ENCODE measurements around the gene SIRPA.

SIRPA gene

GRCh38 chr20:1973601-1974440 is 78.6 kb downstream of the SIRPA start:
- H3K4me3 ChIP-seq (ENCODE audit: low read depth, low read length): no peak overlapping the region
- TF ChIP-seq, protein P1, sequence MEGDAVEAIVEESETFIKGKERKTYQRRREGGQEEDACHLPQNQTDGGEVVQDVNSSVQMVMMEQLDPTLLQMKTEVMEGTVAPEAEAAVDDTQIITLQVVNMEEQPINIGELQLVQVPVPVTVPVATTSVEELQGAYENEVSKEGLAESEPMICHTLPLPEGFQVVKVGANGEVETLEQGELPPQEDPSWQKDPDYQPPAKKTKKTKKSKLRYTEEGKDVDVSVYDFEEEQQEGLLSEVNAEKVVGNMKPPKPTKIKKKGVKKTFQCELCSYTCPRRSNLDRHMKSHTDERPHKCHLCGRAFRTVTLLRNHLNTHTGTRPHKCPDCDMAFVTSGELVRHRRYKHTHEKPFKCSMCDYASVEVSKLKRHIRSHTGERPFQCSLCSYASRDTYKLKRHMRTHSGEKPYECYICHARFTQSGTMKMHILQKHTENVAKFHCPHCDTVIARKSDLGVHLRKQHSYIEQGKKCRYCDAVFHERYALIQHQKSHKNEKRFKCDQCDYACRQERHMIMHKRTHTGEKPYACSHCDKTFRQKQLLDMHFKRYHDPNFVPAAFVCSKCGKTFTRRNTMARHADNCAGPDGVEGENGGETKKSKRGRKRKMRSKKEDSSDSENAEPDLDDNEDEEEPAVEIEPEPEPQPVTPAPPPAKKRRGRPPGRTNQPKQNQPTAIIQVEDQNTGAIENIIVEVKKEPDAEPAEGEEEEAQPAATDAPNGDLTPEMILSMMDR (IDR thresholded peaks at IDR 0.05; ENCODE audit: low read depth, low read length, missing control alignments): no peak
- in situ Hi-C loops (cut with HindIII; ENCODE audit: low sequenced_read_pairs): loop anchor here (10.0 kb wide), 1 partner anchor 71 kb away; no protein-coding TSS in a partner anchor
- no peak for DNase-seq (ENCODE audit: low read depth)

DNA sequence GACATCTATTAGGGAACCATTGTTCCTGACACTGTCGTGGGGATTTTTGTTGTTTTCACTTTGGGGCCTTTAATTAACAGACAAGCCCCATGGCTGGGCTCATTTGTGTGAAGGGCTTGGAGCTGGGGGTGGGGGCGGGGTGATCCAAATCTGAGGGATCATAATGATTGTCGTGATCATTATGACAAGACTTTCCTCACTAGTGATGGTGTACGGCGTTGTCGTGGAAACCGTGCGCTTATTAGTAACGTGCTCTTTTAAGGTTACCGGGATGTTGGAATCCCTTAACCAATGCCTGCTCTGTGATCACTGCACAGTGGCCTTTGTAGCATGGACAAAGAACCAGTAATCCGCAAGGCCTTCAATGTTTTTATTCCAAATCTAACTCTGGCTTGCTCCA is 80.1 kb downstream of the SIRPA start:
- no peak for DNase-seq (ENCODE audit: low read depth)
- in situ Hi-C loops (cut with HindIII; ENCODE audit: low sequenced_read_pairs): loop anchor here (10.0 kb wide), 1 partner anchor 70 kb away; no protein-coding TSS in a partner anchor
- TF ChIP-seq, protein P1 (IDR thresholded peaks at IDR 0.05; ENCODE audit: low read depth, low read length, missing control alignments): no peak
- H3K4me3 ChIP-seq (ENCODE audit: low read depth, low read length): no peak overlapping the region

DNA sequence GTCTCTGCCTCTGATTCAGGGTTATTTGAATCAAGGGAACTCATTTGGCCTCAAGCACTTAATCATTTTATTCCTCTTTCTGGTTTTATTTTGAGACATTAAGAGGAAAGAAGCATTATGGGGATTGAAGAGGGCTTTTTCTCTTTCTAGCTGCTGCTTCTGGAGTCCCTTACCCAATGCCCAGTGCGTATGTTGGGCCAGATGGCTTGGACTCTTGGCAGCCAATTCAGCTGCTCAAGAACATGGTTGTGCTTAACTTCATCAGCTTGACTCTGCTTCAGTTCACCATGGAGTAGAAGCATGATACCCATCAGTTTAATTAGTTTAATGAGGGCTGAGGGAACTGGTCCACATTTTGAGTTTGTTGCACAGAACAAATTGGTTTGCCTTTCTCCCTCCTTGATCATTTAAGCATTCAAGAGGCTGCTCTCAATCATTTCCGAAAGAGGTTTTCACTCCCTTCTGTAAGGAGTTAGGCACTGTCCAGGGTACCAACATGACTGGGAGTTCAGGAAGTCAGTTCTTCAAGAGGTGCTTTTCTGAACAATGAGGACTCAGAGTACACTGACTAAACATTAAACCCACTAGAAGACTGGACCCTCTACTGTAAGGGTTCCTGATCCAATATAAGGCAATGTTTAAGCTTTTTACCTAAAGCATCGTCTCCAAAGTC is 84.0 kb downstream of the SIRPA start:
- TF ChIP-seq, protein P1 (IDR thresholded peaks at IDR 0.05; ENCODE audit: low read depth, low read length, missing control alignments): no peak
- DNase-seq (ENCODE audit: low read depth): no peak
- no peak overlapping the region for H3K4me3 ChIP-seq (ENCODE audit: low read depth, low read length)
- in situ Hi-C loops (cut with HindIII; ENCODE audit: low sequenced_read_pairs): loop anchor here (10.0 kb wide), 1 partner anchor 66 kb away; no protein-coding TSS in a partner anchor

DNA sequence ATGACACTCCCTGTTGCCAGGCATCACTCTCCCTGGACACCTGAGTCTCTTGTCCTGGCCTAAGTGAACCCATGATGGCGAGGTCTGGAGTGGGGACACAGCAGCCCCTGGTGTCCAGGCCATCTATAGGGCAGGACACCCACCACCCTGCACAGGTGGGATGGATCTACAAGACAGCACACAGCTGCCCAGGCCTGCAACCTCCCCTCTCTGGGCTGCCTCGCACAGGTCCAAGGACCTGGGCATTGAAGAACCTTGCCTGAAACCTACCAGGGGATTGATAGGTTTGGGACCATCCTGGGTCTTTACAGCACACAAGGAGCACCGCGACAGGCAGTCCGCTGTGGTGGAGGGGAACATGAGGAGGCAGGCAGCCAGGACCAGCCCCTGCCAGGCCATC is 87.5 kb downstream of the SIRPA start:
- H3K4me3 ChIP-seq (ENCODE audit: low read depth, low read length): no peak overlapping the region
- in situ Hi-C loops (cut with HindIII; ENCODE audit: low sequenced_read_pairs): no loop called here
- DNase-seq (ENCODE audit: low read depth): no peak
- TF ChIP-seq, protein P1 (IDR thresholded peaks at IDR 0.05; ENCODE audit: low read depth, low read length, missing control alignments): no peak

DNA sequence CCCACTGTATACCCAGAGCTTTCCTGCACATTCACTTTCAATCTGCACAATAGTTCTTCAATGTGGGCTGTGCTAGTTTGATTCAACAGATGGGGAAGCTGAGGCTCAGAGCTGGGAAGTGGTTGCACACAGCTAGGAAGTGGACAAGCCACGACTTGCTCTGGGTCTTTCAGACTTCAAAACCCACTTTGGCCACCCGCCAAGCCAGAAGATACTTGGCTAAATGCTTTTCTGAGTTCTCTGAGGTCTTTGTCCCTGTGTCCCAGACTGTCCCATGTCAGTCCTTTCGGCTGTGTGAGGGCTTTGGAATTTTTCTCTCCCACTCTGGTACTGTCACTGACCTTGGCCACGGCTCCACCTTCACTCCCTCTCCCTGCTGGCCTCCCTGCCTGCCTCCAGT is 88.1 kb downstream of the SIRPA start:
- DNase-seq (ENCODE audit: low read depth): no peak
- in situ Hi-C loops (cut with HindIII; ENCODE audit: low sequenced_read_pairs): no loop called here

DNA sequence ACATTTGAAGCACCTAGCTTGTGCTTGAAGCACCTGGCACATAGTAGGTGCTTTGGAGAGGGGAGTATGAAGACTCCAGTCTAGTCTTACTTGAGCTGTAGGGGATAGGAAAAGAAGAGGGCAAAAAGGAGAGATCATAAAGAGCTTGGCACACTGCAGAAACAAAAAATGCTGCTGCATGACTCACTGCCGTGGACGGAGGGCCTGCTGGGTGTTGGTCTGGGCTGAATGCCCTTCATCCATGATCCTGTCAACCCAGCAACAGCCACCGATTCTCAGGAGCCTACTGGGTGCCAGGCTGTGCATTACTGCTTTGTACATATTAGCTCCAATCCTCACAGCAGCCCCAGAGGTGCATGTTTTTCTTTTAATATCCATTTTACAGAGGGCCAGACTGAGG is 92.6 kb downstream of the SIRPA start:
- in situ Hi-C loops (cut with HindIII; ENCODE audit: low sequenced_read_pairs): no loop called here
- no peak for DNase-seq (ENCODE audit: low read depth)
- TF ChIP-seq, protein P1 (IDR thresholded peaks at IDR 0.05; ENCODE audit: low read depth, low read length, missing control alignments): no peak
- no peak overlapping the region for H3K4me3 ChIP-seq (ENCODE audit: low read depth, low read length)

More for the DNA sequence above, 88.1 kb downstream of the SIRPA start:
- H3K4me3 ChIP-seq (ENCODE audit: low read depth, low read length): no peak overlapping the region
- TF ChIP-seq, protein P1 (IDR thresholded peaks at IDR 0.05; ENCODE audit: low read depth, low read length, missing control alignments): no peak

Data from astrocyte of the cerebellum (primary cell).